GM21619 (cell line): Measurements from ENCODE around the gene TPPP3.
"Not testable (repeated sequence)": the region's sequence is repeated elsewhere in the genome, so short reads cannot be mapped to it uniquely, and the experiment has no call there.

Source experiments
- ATAC-seq: cut with Tn5 transposase; IDR thresholded peaks from one replicate; pipeline ENCODE4 v1.9.1; 2021; ENCODE audit not compliant: unreplicated experiment

TPPP3 gene

DNA sequence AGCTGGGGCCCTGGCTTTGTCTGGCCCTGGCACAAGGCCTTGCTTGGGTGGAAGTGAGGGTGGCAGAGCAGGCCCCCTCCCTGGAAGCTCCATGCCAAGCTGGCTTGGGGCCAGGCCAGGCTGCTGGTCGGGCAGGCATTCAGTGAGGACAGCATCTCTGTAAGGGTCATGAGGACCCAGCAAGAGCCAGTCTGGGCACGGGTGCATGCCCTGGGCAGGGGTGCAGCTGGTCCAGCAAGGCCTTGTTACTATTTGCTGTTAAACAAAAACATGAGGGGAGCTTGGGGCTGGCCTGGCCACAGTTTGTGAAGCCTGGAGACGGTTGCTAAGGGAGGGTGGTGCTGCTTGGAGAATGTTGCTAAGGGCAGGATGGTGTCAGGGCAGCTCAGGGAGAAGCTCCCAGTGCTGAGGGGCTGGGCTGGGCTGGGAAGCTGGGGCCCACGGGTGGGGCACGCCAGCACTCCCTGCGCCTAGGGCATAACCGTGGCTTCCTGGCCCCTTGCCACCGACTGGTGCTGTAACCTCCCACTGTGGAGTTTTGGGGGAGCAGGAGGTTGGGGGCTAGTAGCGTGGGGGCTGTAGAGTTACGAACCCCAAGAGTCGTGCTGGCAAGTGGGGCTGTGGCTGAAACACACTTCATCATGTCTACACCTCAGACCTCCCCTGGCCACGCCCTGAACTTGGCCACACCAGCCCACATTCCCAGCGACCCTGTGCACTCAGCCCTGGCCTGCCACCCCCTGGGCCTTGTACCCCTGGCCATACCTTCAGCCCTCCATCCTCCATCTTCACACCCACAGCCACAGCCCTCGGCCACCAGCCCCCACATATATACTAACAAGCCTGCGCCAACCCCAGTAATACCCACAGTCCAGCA is 1.6 kb downstream of the TPPP3 start:
- ATAC-seq: no peak

- no peak for ATAC-seq
Observed at GRCh38 chr16:67390816-67391423, 2.4 kb downstream of the TPPP3 start.

DNA sequence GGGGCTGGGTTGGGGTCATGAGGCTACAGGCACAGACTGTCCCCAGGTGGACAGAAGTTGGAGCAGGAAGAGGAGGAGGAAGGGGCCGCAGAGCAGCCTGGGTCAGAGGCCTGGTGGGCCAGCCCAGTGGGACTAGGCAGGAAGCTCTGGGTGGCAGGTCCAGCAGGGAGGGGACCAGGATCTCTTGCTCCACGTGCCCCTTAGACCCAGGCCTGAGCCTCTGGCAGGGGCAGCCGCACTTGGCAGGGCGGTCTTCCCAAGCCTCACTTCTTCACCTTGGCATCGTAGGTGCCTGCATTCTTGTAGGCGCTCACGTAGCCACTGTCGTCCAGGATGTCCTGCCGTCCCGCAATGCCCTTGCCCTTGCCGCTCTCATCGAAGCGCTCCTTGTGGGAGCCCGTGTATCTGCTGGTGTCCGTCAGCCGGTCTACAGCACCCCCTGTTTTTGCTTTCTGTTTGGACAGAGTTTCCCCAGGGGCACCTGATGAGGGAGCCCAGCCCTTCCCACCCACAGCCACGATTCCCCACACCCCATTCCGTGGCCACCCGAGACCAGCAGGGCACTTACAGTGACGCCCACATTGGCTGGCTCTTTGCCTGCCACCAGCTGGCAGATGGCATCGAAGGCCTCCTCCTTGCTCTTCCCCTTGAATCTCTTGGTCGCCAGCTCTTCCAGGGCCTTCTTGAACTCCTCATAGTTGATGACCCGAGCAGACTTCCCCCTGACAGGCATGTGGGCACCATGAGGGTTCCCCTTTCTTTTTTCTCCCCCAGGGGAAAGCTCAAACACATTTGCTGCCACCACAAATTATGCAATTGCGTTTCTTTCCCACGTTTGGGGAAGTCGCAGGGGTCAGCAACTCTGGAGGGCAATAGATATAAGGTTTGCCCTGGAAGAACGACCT is 3.1 kb downstream of the TPPP3 start:
- no peak for ATAC-seq

DNA sequence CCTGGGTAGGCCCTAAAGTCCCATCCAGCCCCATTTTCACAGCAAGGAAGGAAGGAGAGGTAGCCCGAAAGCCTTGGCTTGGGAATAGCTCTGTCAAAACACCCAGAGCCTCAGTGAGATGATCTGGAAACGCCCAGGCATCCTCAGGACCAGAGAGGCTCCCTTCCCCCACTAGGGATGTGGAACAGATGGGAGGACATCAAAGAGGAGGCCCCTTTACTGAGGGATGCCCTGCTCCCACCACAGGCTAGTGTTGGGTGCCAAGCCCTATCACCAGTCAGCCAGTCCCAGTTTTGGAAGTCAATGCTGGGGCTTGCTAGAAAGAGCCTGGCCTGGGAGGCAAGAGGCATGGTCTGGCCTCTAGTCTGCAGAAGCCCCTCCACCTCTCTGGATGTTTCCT is 4.7 kb downstream of the TPPP3 start:
- ATAC-seq: no peak

- no peak for ATAC-seq
Observed at GRCh38 chr16:67388191-67388590, 5.1 kb downstream of the TPPP3 start.

DNA sequence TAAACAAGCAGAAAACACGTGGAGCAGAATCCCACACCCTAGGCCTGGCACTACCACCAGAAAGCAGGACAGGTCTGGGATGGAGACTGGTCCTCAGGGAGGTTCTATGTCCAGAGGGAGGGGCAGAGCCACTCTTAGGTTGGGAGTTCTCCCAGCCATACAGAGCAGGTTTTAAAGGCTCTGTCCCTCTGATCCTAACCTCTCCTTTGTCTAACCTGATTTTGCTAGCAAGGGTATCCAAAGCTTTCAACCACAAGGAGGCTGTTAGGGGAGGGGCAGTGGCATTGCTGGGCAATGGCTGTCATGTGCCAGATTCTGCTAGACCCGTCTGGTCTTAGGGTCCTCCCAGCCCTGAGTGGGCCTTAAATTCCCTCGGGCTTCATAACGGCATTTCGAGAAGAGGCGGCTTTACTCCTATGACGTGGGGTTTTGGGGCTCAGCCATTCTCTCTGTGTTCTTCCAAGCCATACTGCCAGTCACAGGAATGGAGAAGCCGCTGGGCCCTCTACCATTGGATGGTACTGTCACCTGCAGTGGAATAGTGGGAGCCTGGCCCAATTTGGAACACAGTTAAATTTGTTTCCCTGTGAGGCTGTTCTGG is 5.7 kb downstream of the TPPP3 start:
- ATAC-seq: no peak

GRCh38 chr16:67386861-67387455 is 6.3 kb downstream of the TPPP3 start:
- no peak for ATAC-seq

GRCh38 chr16:67384778-67385510 is 8.4 kb downstream of the TPPP3 start:
- ATAC-seq: no peak

DNA sequence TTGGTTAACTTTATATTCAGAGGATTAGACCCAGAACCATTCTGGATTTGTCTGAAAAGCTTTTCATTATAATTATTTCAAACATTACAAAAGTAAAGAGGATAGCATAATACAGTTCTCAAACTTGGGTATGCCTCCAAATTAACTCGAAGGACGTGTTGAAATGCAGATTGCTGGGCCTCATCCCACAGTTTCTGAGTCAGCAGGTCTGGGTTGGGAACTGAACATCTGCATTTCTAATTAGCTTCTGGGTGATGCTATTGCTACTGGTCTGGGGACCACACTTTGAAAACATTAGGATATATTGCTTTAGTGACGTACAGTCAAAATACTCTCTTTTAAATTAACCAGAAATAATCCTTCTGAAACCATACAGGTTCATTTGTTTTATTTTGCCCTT is 10.0 kb downstream of the TPPP3 start:
- no peak for ATAC-seq

- no peak for ATAC-seq
Observed at GRCh38 chr16:67378642-67379041, 14.7 kb downstream of the TPPP3 start.

GRCh38 chr16:67376012-67376411 is 17.3 kb downstream of the TPPP3 start:
- ATAC-seq: not testable (repeated sequence)

- ATAC-seq: no peak
Observed at GRCh38 chr16:67372664-67373063, 20.6 kb downstream of the TPPP3 start.

GRCh38 chr16:67370661-67371060 is 22.6 kb downstream of the TPPP3 start:
- ATAC-seq: no peak

- ATAC-seq: no peak
Observed at GRCh38 chr16:67364600-67365235, 28.6 kb downstream of the TPPP3 start.

GRCh38 chr16:67361038-67361437 is 32.3 kb downstream of the TPPP3 start:
- no peak for ATAC-seq

GRCh38 chr16:67359540-67360269 is 33.6 kb downstream of the TPPP3 start:
- not testable (repeated sequence) for ATAC-seq

GRCh38 chr16:67357561-67357960 is 35.7 kb downstream of the TPPP3 start:
- ATAC-seq: no peak

- no peak for ATAC-seq
Observed at GRCh38 chr16:67356396-67356795, 36.9 kb downstream of the TPPP3 start.

- ATAC-seq: not testable (repeated sequence)
Observed at GRCh38 chr16:67352463-67352862, 40.8 kb downstream of the TPPP3 start.
